ENCODE measurements around the gene MIER2. TPM values are rescaled to one million over a fixed set of nuclear protein-coding genes. Genes with fewer than 3 reads are reported as not detected.
"Not testable (repeated sequence)": the region's sequence is repeated elsewhere in the genome, so short reads cannot be mapped to it uniquely, and the experiment has no call there.

MIER2 gene, protein sequence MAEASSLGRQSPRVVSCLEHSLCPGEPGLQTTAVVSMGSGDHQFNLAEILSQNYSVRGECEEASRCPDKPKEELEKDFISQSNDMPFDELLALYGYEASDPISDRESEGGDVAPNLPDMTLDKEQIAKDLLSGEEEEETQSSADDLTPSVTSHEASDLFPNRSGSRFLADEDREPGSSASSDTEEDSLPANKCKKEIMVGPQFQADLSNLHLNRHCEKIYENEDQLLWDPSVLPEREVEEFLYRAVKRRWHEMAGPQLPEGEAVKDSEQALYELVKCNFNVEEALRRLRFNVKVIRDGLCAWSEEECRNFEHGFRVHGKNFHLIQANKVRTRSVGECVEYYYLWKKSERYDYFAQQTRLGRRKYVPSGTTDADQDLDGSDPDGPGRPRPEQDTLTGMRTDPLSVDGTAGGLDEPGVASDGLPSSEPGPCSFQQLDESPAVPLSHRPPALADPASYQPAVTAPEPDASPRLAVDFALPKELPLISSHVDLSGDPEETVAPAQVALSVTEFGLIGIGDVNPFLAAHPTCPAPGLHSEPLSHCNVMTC
- 10 to 100 TPM; 17.3 to 19.1 TPM for total RNA-seq

- peak within 1 kb of the TSS; percentile 82 for H3K4me3 ChIP-seq
- no peaks in the 10 kb centered on the region for H3K9me3 ChIP-seq
- peak within 1 kb of the TSS; percentile 57 for H3K27ac ChIP-seq
- peak within 1 kb of the TSS; percentile 66 to 68 for H3K9ac ChIP-seq (ENCODE audit: low read depth in 2 of 2, low read length in 2 of 2)
- H3K4me1 ChIP-seq = peaks cover 16% of the 10 kb centered on the region
- intact Hi-C loops (cut with DNase I) = no loop called here
- no peak for TF ChIP-seq CTCF (IDR thresholded peaks at IDR 0.05)
- DNase-seq = peak; percentile 91
- H3K36me3 ChIP-seq = no peaks in the 10 kb centered on the region
- H3K27me3 ChIP-seq = no peaks in the 10 kb centered on the region
These were observed at the start of gene MIER2 for GRCh38 chr19:344625-345319. MIER2 (minus strand) TSS chr19:344796; CDS start chr19:344782, 14 bp downstream.

DNA sequence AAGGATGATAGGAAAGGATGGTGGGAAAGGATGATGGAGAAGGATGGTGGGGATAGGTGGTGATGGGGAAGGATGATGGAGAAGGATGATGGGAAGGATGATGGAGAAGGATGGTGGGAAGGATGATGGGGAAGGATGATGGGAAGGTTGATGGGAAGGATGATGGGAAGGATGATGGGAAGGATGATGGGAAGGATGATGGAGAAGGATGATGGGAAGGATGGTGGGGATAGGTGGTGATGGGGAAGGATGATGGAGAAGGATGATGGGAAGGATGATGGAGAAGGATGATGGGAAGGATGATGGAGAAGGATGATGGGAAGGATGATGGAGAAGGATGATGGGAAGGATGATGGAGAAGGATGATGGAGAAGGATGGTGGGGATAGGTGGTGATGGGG, 49.0 kb upstream of the MIER2 start:
- H3K27ac ChIP-seq; H3K4me1 ChIP-seq; H3K9me3 ChIP-seq; H3K36me3 ChIP-seq; H3K9ac ChIP-seq (ENCODE audit: low read depth in 2 of 2, low read length in 2 of 2); intact Hi-C loops (cut with DNase I); H3K4me3 ChIP-seq; H3K27me3 ChIP-seq; DNase-seq: not testable (repeated sequence)

- H3K4me1 ChIP-seq = no peaks in the 10 kb centered on the region
- H3K27me3 ChIP-seq = no peaks in the 10 kb centered on the region
- no peaks in the 10 kb centered on the region for H3K36me3 ChIP-seq
- H3K4me3 ChIP-seq = no peak overlapping the region
- H3K9ac ChIP-seq (ENCODE audit: low read depth in 2 of 2, low read length in 2 of 2) = no peak overlapping the region
- intact Hi-C loops (cut with DNase I) = no loop called here
- H3K27ac ChIP-seq = no peak overlapping the region
- H3K9me3 ChIP-seq = no peaks in the 10 kb centered on the region
- no peak for TF ChIP-seq CTCF (IDR thresholded peaks at IDR 0.05)
- DNase-seq = no peak
These were observed 47.9 kb upstream of the MIER2 start for GRCh38 chr19:392375-392970.

DNA sequence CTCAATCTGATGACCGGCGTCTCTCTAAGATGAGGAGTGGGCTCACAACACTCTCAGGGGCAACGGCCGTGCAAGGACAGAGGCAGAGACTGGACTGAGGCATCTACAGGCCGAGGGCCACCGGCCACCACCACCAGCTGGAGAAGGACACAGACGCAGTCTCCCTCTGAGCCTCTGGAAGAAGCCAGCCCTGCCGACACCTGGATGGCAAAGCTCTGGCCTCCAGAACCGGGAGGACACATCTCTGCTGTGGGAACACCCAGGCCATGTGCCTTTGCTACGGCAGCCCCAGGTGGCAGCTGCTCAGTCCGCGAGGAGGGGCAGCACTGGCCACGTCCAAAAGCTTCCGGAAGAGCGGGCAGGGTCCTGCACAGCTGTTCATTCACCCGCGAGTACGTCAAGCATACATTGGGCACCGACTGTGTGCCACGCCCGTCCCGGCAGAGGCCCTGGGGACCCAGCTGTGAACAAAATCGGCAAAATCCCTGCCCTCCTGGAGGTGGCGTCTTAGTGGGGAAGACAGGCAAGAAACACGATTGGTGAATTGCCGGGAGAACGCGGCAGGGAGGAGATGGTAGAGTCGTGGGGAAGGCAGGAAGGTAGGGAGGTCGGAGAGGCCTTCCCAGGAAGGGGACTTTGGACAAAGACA, 47.3 kb upstream of the MIER2 start:
- intact Hi-C loops (cut with DNase I) = no loop called here
- DNase-seq = no peak
- Histone ChIP-seq H3K4me3 (no peak overlapping the region), H3K27ac (no peak overlapping the region), H3K9me3 (no peaks in the 10 kb centered on the region), H3K27me3 (no peaks in the 10 kb centered on the region), H3K4me1 (no peaks in the 10 kb centered on the region), H3K9ac (ENCODE audit: low read depth in 2 of 2, low read length in 2 of 2) (no peak overlapping the region), H3K36me3 (no peaks in the 10 kb centered on the region)
- no peak for TF ChIP-seq CTCF (IDR thresholded peaks at IDR 0.05)

DNA sequence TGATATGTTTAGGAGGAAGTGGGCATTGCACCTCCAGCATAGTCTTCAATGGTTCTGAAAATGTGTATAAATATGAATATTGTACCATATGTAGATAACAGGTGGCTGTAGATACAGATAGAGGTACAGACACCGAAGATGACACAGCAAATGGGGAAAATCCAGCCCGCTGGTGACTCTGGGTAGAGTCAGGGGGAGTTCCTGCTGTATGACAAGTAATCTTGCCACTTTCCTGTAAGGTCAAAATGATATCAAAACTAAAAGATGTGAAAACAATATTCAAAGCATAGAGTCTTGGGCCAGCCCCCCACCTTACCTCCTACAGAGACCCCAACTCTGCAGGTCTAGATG, 46.6 kb upstream of the MIER2 start:
- Histone ChIP-seq H3K9ac (ENCODE audit: low read depth in 2 of 2, low read length in 2 of 2) (no peak overlapping the region), H3K9me3 (no peaks in the 10 kb centered on the region), H3K27ac (no peak overlapping the region), H3K4me1 (no peaks in the 10 kb centered on the region), H3K4me3 (no peak overlapping the region), H3K27me3 (no peaks in the 10 kb centered on the region), H3K36me3 (no peaks in the 10 kb centered on the region)
- intact Hi-C loops (cut with DNase I) = no loop called here
- no peak for DNase-seq
- TF ChIP-seq CTCF (IDR thresholded peaks at IDR 0.05) = no peak
